Spleen (tissue), 11 donors: ENCODE data around the gene BANK1. TPM values are rescaled to one million over a fixed set of nuclear protein-coding genes. Genes with fewer than 3 reads are reported as not detected.

Experiments
- DNase-seq: peaks from one replicate; pipeline ENCODE4 v3.0.0-alpha.2; 2020
- H3K27ac ChIP-seq, 8 donors: fragments of 200-600 bp; sonication (generic) in 7 of 8; 1 replicate in 4 of 8; 2 replicates in 4 of 8; pipeline versions ENCODE4 v1.5.0 to v1.8.0; 2016 to 2021; ENCODE audit warnings: inconsistent platforms in 4 of 8, mild to moderate bottlenecking in 4 of 8, moderate library complexity in 1 of 8
- H3K27me3 ChIP-seq, 7 donors: fragments of 200-600 bp; sonication (generic) in 6 of 7; replicated peaks in 1 of 7; 1 replicate in 4 of 7; 2 replicates in 3 of 7; pipeline versions ENCODE4 v1.5.0 to v1.8.0; 2016 to 2021; ENCODE audit warnings: inconsistent platforms in 3 of 7, mild to moderate bottlenecking in 1 of 7
- H3K36me3 ChIP-seq, 6 donors: fragments of 200-600 bp; sonication (generic) in 5 of 6; 1 replicate in 4 of 6; 2 replicates in 2 of 6; pipeline versions ENCODE4 v1.5.0 to v1.8.0; 2016 to 2021; ENCODE audit warnings: inconsistent platforms in 2 of 6
- H3K4me1 ChIP-seq, 6 donors: fragments of 200-600 bp; sonication (generic) in 5 of 6; 1 replicate in 3 of 6; 2 replicates in 3 of 6; pipeline versions ENCODE4 v1.5.0 to v1.8.0; 2016 to 2021; ENCODE audit warnings: inconsistent platforms in 3 of 6
- H3K4me3 ChIP-seq, 8 donors: fragments of 200-600 bp; sonication (generic) in 7 of 8; 1 replicate in 4 of 8; 2 replicates in 4 of 8; pipeline versions ENCODE4 v1.5.0 to v1.8.0; 2016 to 2021; ENCODE audit warnings: inconsistent platforms in 4 of 8, mild to moderate bottlenecking in 4 of 8, moderate library complexity in 2 of 8
- H3K9me3 ChIP-seq, 8 donors: fragments of 200-600 bp; sonication (generic) in 7 of 8; 1 replicate in 4 of 8; 2 replicates in 4 of 8; pipeline versions ENCODE4 v1.5.0 to v1.8.0; 2016 to 2021; ENCODE audit warnings: inconsistent platforms in 4 of 8
- POLR2A ChIP-seq, 3 donors: fragments of 450-650 bp; IDR thresholded peaks; one replicate each; pipeline ENCODE4 v1.5.1; 2017; ENCODE audit warnings: antibody characterized with exemption in 3 of 3, mild to moderate bottlenecking in 1 of 3
- POLR2AphosphoS5 ChIP-seq, 3 donors: sonication (generic); formaldehyde crosslinking; IDR thresholded peaks; one replicate each; pipeline ENCODE4 v1.5.1; 2017; ENCODE audit warnings: antibody characterized with exemption in 3 of 3
- WGBS, 5 donors: extraction: QIAGEN DNeasy Blood & Tissue Kit in 3 of 5; methylation state at CpG; one replicate each; pipeline versions ENCODE4 v1.1.5 to v1.1.7; 2013 to 2018; 5-methylcytosine and 5-hydroxymethylcytosine counted together
- intact Hi-C: fragments of 100-400 bp; cut with DNase I; formaldehyde crosslinking; loops from one replicate; pipeline ENCODE4 v1.15.0; 2023; ENCODE audit warnings: low total_unique reads
- polyA plus RNA-seq, 3 donors: library from polyadenylated mRNA; stranded (reverse); fragments of 200-250 nt; gene quantifications; one replicate each; pipeline ENCODE4 v1.2.1, GENCODE V29; 2013
- total RNA-seq, 7 donors: library from RNA; depleted of rRNA in 3 of 7; stranded (reverse); fragments of >200 nt in 3 of 7; fragmentation: NEBNext Ultra II Directional in 4 of 7; extraction: Animal tissue kit (Norgen Biotek cat#: 25700) in 4 of 7; gene quantifications; one replicate each; pipeline versions ENCODE4 v1.1.0 to v1.2.1, GENCODE V29; 2016 to 2021
- TF ChIP-seq, protein P1 (sequence below), 11 experiments: fragments of 200-600 bp in 7 of 11; fragments of 450-650 bp in 4 of 11; sonication (generic) in 4 of 11; IDR thresholded peaks in 8 of 11; conservative IDR thresholded peaks in 3 of 11; 1 replicate in 7 of 11; 2 replicates in 4 of 11; pipeline versions ENCODE4 v1.4.0 to v1.8.0; 2016 to 2021; ENCODE audit warnings: antibody characterized with exemption in 11 of 11, inconsistent platforms in 4 of 11, mild to moderate bottlenecking in 1 of 11
- donor health status: healthy with polysubstance abuse.
- donor health status: DM: no; HTN: no; CAD: no; lungs with moderate emphysema.
- donor health status: DM: no; HTN: no; CAD: no.
- donor health status: Bipolar disorder and iron deficiency.
- donor health status: healthy.
- donor health status: DM: no; HTN: no; CAD: no.
- donor health status: DM: yes; HTN: yes; CAD: no.

Gene BANK1
- total and polyA plus RNA-seq, 10 donors = 105 to 208 (median 139) TPM

DNA sequence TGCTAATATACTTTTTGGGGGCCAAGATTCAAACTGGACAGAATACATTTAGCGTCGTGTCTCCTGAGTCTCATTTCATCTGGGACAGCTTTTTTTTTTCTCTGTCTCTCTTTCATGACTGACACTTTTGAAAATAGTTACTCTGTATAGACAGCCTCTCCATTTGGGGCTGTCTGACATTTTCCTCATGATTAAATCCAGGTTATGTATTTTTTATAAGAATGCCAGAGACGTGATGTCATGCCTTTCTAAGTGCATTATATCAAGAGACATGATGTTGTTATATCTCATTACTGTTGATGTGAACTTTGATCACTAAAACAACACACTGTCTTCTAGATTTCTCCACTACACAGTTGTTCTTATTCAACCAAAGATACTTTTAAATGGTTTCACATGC, 199.0 kb downstream of the BANK1 start:
- Histone ChIP-seq H3K36me3 (peaks cover 0 to 8% (median 0%) of the 10 kb centered on the region in 6 donors), H3K9me3 (no peaks in the 10 kb centered on the region), H3K27me3 (no peaks in the 10 kb centered on the region), H3K4me3 (no peak overlapping the region), H3K27ac (no peak overlapping the region), H3K4me1 (peaks cover 5 to 32% (median 14%) of the 10 kb centered on the region in 6 donors)
- intact Hi-C loops = no loop called here
- TF ChIP-seq, protein P1, sequence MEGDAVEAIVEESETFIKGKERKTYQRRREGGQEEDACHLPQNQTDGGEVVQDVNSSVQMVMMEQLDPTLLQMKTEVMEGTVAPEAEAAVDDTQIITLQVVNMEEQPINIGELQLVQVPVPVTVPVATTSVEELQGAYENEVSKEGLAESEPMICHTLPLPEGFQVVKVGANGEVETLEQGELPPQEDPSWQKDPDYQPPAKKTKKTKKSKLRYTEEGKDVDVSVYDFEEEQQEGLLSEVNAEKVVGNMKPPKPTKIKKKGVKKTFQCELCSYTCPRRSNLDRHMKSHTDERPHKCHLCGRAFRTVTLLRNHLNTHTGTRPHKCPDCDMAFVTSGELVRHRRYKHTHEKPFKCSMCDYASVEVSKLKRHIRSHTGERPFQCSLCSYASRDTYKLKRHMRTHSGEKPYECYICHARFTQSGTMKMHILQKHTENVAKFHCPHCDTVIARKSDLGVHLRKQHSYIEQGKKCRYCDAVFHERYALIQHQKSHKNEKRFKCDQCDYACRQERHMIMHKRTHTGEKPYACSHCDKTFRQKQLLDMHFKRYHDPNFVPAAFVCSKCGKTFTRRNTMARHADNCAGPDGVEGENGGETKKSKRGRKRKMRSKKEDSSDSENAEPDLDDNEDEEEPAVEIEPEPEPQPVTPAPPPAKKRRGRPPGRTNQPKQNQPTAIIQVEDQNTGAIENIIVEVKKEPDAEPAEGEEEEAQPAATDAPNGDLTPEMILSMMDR (IDR thresholded peaks at IDR 0.05 in 8 of 11, conservative IDR thresholded peaks at IDR 0.05 in 3 of 11) = no peak
- TF ChIP-seq POLR2AphosphoS5 (IDR thresholded peaks at IDR 0.05) (no peak), POLR2A (IDR thresholded peaks at IDR 0.05) (no peak)
- WGBS, 5 donors = 87 to 92% (median 90%) methylated on average over 3 of the region's 3 CpGs
- DNase-seq = no peak

GRCh38 chr4:101992446-101992845, 201.9 kb downstream of the BANK1 start:
- intact Hi-C loops = no loop called here
- Histone ChIP-seq H3K36me3 (no peaks in the 10 kb centered on the region), H3K4me3 (no peak overlapping the region), H3K4me1 (peaks cover under 1 to 44% (median 14%) of the 10 kb centered on the region in 6 donors), H3K27me3 (no peaks in the 10 kb centered on the region), H3K9me3 (no peaks in the 10 kb centered on the region), H3K27ac (no peak overlapping the region)
- DNase-seq = no peak
- WGBS, 5 donors = 81 to 97% (median 89%) methylated on average over 2 of the region's 2 CpGs
- TF ChIP-seq, protein P1 (IDR thresholded peaks at IDR 0.05 in 8 of 11, conservative IDR thresholded peaks at IDR 0.05 in 3 of 11) = no peak
- TF ChIP-seq POLR2A (IDR thresholded peaks at IDR 0.05) = no peak
- TF ChIP-seq POLR2AphosphoS5 (IDR thresholded peaks at IDR 0.05) = no peak

GRCh38 chr4:101993002-101993841, 202.7 kb downstream of the BANK1 start:
- no peaks in the 10 kb centered on the region for H3K27me3 ChIP-seq
- no peak overlapping the region for H3K4me3 ChIP-seq
- H3K9me3 ChIP-seq = no peaks in the 10 kb centered on the region
- H3K27ac ChIP-seq = peak overlapping the region in 1 of 8 donors; percentile 3
- intact Hi-C loops = no loop called here
- TF ChIP-seq, protein P1 (IDR thresholded peaks at IDR 0.05 in 8 of 11, conservative IDR thresholded peaks at IDR 0.05 in 3 of 11) = no peak
- no peak for TF ChIP-seq POLR2AphosphoS5 (IDR thresholded peaks at IDR 0.05)
- no peak for TF ChIP-seq POLR2A (IDR thresholded peaks at IDR 0.05)
- peaks cover 0 to 44% (median 14%) of the 10 kb centered on the region in 6 donors for H3K4me1 ChIP-seq
- no peak for DNase-seq
- 56 to 62% (median 57%) methylated on average over 5 of the region's 5 CpGs for WGBS, 5 donors
- no peaks in the 10 kb centered on the region for H3K36me3 ChIP-seq
